ENCODE data around the gene CATSPER4. TPM values are rescaled to one million over a fixed set of nuclear protein-coding genes. Genes with fewer than 3 reads are reported as not detected.

CATSPER4 gene
- polyA plus RNA-seq, 1 donor from 2014 or later = not detected

DNA sequence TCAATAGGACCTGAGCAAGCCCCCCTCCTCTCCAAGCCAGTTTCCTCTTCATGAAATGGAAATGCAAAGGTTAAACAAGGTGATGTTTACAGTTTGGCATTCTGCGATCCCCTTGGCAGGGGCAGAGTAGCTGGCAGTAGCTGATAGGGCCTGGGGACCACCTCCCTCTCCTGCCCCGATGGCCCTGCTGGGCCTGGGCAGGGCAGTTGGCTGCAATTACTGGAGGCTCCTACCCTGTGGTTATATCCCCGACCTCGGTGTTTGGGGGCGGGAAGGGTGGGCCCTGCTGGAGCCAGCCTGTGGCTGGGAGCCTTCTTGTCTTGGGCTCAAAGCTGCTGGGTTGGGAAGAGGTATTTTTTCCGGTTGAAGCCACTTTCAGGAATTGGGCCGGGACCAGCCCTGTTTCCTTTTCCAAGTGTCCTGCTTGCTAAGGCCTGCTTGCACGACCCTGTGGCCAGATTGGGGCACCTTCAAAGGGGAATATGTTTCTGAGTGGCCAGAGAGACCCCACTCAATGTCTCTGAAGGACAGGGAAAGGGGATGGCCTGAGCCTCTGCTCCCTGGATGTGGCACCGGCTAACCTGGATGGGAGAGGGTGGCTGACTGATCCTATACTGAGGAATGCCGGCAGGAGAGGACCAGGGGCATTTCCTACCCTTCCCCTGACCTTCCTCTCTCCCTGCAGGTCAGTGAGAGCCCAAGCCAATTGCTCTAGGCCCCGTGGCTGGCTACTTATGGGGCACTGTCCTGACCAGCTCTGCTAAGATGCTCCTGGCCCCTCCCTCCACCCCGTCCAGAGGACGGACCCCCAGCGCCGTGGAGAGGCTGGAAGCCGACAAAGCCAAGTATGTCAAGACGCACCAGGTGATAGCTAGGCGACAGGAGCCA lies 29.6 kb upstream of the CATSPER4 start:
- Histone ChIP-seq H3K9me3 (ENCODE audit: low read length) (no peaks in the 10 kb centered on the region), H3K9me2 (ENCODE audit: insufficient read depth, low read length) (no peaks in the 10 kb centered on the region), H3K79me2 (replicated peaks; ENCODE audit: insufficient read depth, low read length) (no peaks in the 10 kb centered on the region), H2AFZ (ENCODE audit: low read depth, low read length) (peak overlapping the region; percentile 24), H3K4me2 (ENCODE audit: low read length) (no peak overlapping the region), H4K20me1 (ENCODE audit: insufficient read depth) (no peaks in the 10 kb centered on the region), H3F3A (ENCODE audit: insufficient read depth, low read length, poor library complexity, severe bottlenecking) (no peaks in the 10 kb centered on the region), H3K27me3 (ENCODE audit: insufficient read depth, low read depth, low read length) (peaks cover 23% of the 10 kb centered on the region), H3K27ac (ENCODE audit: low read length) (no peak overlapping the region), H3K9ac (ENCODE audit: low read length) (peak overlapping the region; percentile 61), H3K36me3 (ENCODE audit: insufficient read depth, low read length) (no peaks in the 10 kb centered on the region), H3K4me3 (ENCODE audit: low read length) (peak overlapping the region; percentile 64)
- TF ChIP-seq CTCF (IDR thresholded peaks at IDR 0.05; ENCODE audit: poor library complexity, severe bottlenecking) (no peak), EZH2 (IDR thresholded peaks at IDR 0.05; ENCODE audit: borderline replicate concordance, insufficient read depth, low read length, poor library complexity, severe bottlenecking) (no peak), MXI1 (conservative IDR thresholded peaks at IDR 0.05; ENCODE audit: poor library complexity, severe bottlenecking) (no peak), POLR2AphosphoS5 (IDR thresholded peaks at IDR 0.05) (no peak), RAD21 (conservative IDR thresholded peaks at IDR 0.05) (no peak)

DNA sequence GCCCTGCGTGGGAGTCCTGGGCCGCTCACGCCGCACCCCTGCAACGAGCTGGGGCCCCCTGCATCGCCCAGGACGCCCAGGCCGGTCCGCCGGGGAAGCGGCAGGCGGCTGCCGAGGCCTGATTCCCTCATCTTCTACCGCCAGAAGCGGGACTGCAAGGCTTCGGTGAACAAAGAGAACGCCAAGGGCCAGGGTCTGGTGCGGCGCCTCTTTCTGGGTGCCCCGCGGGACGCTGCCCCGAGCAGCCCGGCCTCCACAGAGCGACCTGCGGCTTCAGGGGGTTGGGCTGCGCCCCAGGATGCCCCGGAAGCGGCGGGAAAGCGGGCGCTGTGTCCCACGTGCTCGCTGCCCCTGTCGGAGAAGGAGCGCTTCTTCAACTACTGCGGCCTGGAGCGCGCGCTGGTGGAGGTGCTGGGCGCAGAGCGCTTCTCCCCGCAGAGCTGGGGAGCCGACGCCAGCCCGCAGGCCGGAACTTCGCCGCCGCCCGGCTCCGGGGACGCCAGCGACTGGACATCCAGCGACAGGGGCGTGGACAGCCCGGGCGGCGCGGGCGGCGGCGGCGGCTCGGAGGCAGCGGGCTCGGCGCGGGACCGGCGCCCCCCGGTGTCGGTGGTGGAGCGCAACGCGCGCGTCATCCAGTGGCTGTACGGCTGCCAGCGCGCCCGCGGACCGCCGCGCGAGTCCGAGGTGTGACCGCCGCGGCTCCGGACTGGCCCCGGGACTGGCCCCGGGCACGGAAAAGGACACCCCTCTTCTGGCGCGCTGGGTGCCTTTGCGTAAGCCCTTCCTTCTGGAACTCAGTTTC lies 28.8 kb upstream of the CATSPER4 start:
- H3K27me3 ChIP-seq (ENCODE audit: insufficient read depth, low read depth, low read length) = peaks cover 23% of the 10 kb centered on the region
- no peaks in the 10 kb centered on the region for H3K79me2 ChIP-seq (replicated peaks; ENCODE audit: insufficient read depth, low read length)
- peak overlapping the region; percentile 24 for H2AFZ ChIP-seq (ENCODE audit: low read depth, low read length)
- H3K4me3 ChIP-seq (ENCODE audit: low read length) = peak overlapping the region; percentile 64
- H3K9ac ChIP-seq (ENCODE audit: low read length) = peak overlapping the region; percentile 61
- H3K4me2 ChIP-seq (ENCODE audit: low read length) = no peak overlapping the region
- no peaks in the 10 kb centered on the region for H4K20me1 ChIP-seq (ENCODE audit: insufficient read depth)
- H3K9me3 ChIP-seq (ENCODE audit: low read length) = no peaks in the 10 kb centered on the region
- peak; percentile 47 for TF ChIP-seq TAF1 (IDR thresholded peaks at IDR 0.05; ENCODE audit: low read depth)
- peak; percentile 41 for TF ChIP-seq RAD21 (conservative IDR thresholded peaks at IDR 0.05)
- no peak for TF ChIP-seq EZH2 (IDR thresholded peaks at IDR 0.05; ENCODE audit: borderline replicate concordance, insufficient read depth, low read length, poor library complexity, severe bottlenecking)
- peak; percentile 69 for TF ChIP-seq CTCF (IDR thresholded peaks at IDR 0.05; ENCODE audit: poor library complexity, severe bottlenecking)
- no peak for TF ChIP-seq EP300 (conservative IDR thresholded peaks at IDR 0.05; ENCODE audit: poor library complexity, severe bottlenecking)
- TF ChIP-seq POLR2AphosphoS5 (IDR thresholded peaks at IDR 0.05) = no peak
- TF ChIP-seq, protein P1, sequence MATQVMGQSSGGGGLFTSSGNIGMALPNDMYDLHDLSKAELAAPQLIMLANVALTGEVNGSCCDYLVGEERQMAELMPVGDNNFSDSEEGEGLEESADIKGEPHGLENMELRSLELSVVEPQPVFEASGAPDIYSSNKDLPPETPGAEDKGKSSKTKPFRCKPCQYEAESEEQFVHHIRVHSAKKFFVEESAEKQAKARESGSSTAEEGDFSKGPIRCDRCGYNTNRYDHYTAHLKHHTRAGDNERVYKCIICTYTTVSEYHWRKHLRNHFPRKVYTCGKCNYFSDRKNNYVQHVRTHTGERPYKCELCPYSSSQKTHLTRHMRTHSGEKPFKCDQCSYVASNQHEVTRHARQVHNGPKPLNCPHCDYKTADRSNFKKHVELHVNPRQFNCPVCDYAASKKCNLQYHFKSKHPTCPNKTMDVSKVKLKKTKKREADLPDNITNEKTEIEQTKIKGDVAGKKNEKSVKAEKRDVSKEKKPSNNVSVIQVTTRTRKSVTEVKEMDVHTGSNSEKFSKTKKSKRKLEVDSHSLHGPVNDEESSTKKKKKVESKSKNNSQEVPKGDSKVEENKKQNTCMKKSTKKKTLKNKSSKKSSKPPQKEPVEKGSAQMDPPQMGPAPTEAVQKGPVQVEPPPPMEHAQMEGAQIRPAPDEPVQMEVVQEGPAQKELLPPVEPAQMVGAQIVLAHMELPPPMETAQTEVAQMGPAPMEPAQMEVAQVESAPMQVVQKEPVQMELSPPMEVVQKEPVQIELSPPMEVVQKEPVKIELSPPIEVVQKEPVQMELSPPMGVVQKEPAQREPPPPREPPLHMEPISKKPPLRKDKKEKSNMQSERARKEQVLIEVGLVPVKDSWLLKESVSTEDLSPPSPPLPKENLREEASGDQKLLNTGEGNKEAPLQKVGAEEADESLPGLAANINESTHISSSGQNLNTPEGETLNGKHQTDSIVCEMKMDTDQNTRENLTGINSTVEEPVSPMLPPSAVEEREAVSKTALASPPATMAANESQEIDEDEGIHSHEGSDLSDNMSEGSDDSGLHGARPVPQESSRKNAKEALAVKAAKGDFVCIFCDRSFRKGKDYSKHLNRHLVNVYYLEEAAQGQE (IDR thresholded peaks at IDR 0.05; ENCODE audit: borderline replicate concordance) = peak; percentile 47
- TF ChIP-seq MXI1 (conservative IDR thresholded peaks at IDR 0.05; ENCODE audit: poor library complexity, severe bottlenecking) = peak; percentile 63
- TF ChIP-seq SMC3 (conservative IDR thresholded peaks at IDR 0.05; ENCODE audit: poor library complexity) = no peak
- no peaks in the 10 kb centered on the region for H3F3A ChIP-seq (ENCODE audit: insufficient read depth, low read length, poor library complexity, severe bottlenecking)
- H3K27ac ChIP-seq (ENCODE audit: low read length) = no peak overlapping the region
- no peaks in the 10 kb centered on the region for H3K9me2 ChIP-seq (ENCODE audit: insufficient read depth, low read length)
- H3K36me3 ChIP-seq (ENCODE audit: insufficient read depth, low read length) = no peaks in the 10 kb centered on the region

All from neural cell (in vitro differentiated cells).